Psoas muscle (tissue), 8 donors: ENCODE measurements around the gene PGC. TPM values are rescaled to one million over a fixed set of nuclear protein-coding genes. Genes with fewer than 3 reads are reported as not detected.
A peak's percentile ranks its signal among the peaks of the same experiment; 100 is the strongest.

ENCODE experiments used
- ATAC-seq, 4 donors: fragments of 200-7000 bp; cut with Tn5 transposase; one replicate each; pipeline ENCODE4 v1.9.1; 2020; ENCODE audit warnings: moderate library complexity in 3 of 4, mild to moderate bottlenecking in 2 of 4
- DNase-seq, 2 donors: peaks; one replicate each; pipeline ENCODE4 v3.0.0-alpha.2; 2020
- H3K27ac ChIP-seq: fragments of 200-600 bp; one replicate; pipeline ENCODE4 v1.8.0; 2022
- H3K27me3 ChIP-seq, 3 donors: fragments of 200-600 bp in 1 of 3; one replicate each; pipeline versions ENCODE4 v1.6.1 to v1.8.0; 2013 to 2022; ENCODE audit warnings: low read length in 2 of 3, mild to moderate bottlenecking in 2 of 3, moderate library complexity in 1 of 3; ENCODE audit not compliant: insufficient read depth in 3 of 3
- H3K36me3 ChIP-seq, 2 donors: fragments of 200-600 bp in 1 of 2; one replicate each; pipeline versions ENCODE4 v1.6.1 to v1.8.0; 2013 to 2022; ENCODE audit warnings: low read depth in 1 of 2, mild to moderate bottlenecking in 1 of 2, moderate library complexity in 1 of 2; ENCODE audit not compliant: insufficient read depth in 1 of 2
- H3K4me1 ChIP-seq: fragments of 200-600 bp; one replicate; pipeline ENCODE4 v1.8.0; 2022
- H3K4me3 ChIP-seq: fragments of 200-600 bp; one replicate; pipeline ENCODE4 v1.8.0; 2022; ENCODE audit warnings: mild to moderate bottlenecking
- H3K9me3 ChIP-seq: fragments of 200-600 bp; one replicate; pipeline ENCODE4 v1.8.0; 2022
- CTCF ChIP-seq: fragments of 200-600 bp; IDR thresholded peaks from one replicate; pipeline ENCODE4 v1.8.0; 2022; ENCODE audit warnings: antibody characterized with exemption
- WGBS, 3 donors: extraction: QIAGEN DNeasy Blood & Tissue Kit; methylation state at CpG; one replicate each; pipeline versions ENCODE4 v1.1.6 to v1.1.7; 2013; 5-methylcytosine and 5-hydroxymethylcytosine counted together
- intact Hi-C, 2 donors: fragments of 100-400 bp; cut with DNase I; formaldehyde crosslinking; loops; one replicate each; pipeline versions ENCODE4 v1.11.0 to v1.14.2; 2022
- polyA plus RNA-seq, 3 donors: library from polyadenylated mRNA; stranded (reverse); fragments of 200-250 nt; gene quantifications; one replicate each; pipeline ENCODE4 v1.2.3, GENCODE V29; 2013
- total RNA-seq, 4 donors: library from RNA; stranded (reverse); fragmentation: NEBNext Ultra II Directional in 2 of 4; extraction: Animal tissue kit (Norgen Biotek cat#: 25700) in 2 of 4; gene quantifications; one replicate each; pipeline versions ENCODE4 v1.2.1 to v1.2.4, GENCODE V29; 2021 to 2023
- donor health status: healthy with polysubstance abuse.
- donor health status: DM: no; HTN: no; CAD: no; lungs with moderate emphysema.
- donor health status: Bipolar disorder and iron deficiency.
- donor health status: healthy.
- donor health status: DM: yes; HTN: yes; CAD: no.
- donor health status: DM: no; HTN: no; CAD: no.
- donor health status: DM: no; HTN: no; CAD: no.
- donor health status: DM: yes; HTN: yes; CAD: no.

The PGC gene
- total and polyA plus RNA-seq, 7 donors, result 0.48 to 1.0 TPM; not detected in 5

- Histone ChIP-seq H3K27ac (peak overlapping the region; percentile 96), H3K4me1 (peaks cover 44% of the 10 kb centered on the region), H3K27me3 (no peaks in the 10 kb centered on the region), H3K4me3 (peak overlapping the region; percentile 88), H3K9me3 (no peaks in the 10 kb centered on the region), H3K36me3 (peaks cover 0 to 6% of the 10 kb centered on the region in 2 donors)
- intact Hi-C loops, result no loop called here
- WGBS, 3 donors, result 0 to 2% (median 1%) methylated on average over 48 to 73 of the region's 73 CpGs
- DNase-seq, result peak; percentile 75 to 87
- peak; percentile 60 to 69 (median 66) for ATAC-seq
- no peak for TF ChIP-seq CTCF
Observed at GRCh38 chr6:41733707-41734665, 13.2 kb downstream of the PGC start.

- peak in 2 of 4 donors; percentile 0 to 2 for ATAC-seq
- Histone ChIP-seq H3K36me3 (peaks cover 0 to 6% of the 10 kb centered on the region in 2 donors), H3K9me3 (no peaks in the 10 kb centered on the region), H3K27ac (peak overlapping the region; percentile 96), H3K4me1 (peaks cover 50% of the 10 kb centered on the region), H3K27me3 (no peaks in the 10 kb centered on the region), H3K4me3 (peak overlapping the region; percentile 88)
- TF ChIP-seq CTCF, result no peak
- intact Hi-C loops, result no loop called here
- WGBS, 3 donors, result 16 to 33% (median 21%) methylated on average over 11 of the region's 11 CpGs
- DNase-seq, result no peak
Observed at GRCh38 chr6:41733360-41733706, 13.9 kb downstream of the PGC start.

- 31 to 62% (median 41%) methylated on average over 8 of the region's 8 CpGs for WGBS, 3 donors
- DNase-seq, result peak in 1 of 2 donors; percentile 77
- Histone ChIP-seq H3K4me1 (peaks cover 56% of the 10 kb centered on the region), H3K27ac (peak overlapping the region; percentile 96), H3K27me3 (no peaks in the 10 kb centered on the region), H3K36me3 (peaks cover 0 to 6% of the 10 kb centered on the region in 2 donors), H3K4me3 (peak overlapping the region; percentile 88), H3K9me3 (no peaks in the 10 kb centered on the region)
- peak in 3 of 4 donors; percentile 32 to 44 (median 39) for ATAC-seq
- intact Hi-C loops, result no loop called here
- no peak for TF ChIP-seq CTCF
Observed at GRCh38 chr6:41732591-41733359, 14.4 kb downstream of the PGC start.

- H3K27me3 ChIP-seq, result no peaks in the 10 kb centered on the region
- peak overlapping the region; percentile 88 for H3K4me3 ChIP-seq
- H3K36me3 ChIP-seq, result peaks cover 0 to 6% of the 10 kb centered on the region in 2 donors
- intact Hi-C loops, result no loop called here
- no peak for TF ChIP-seq CTCF
- peaks cover 62% of the 10 kb centered on the region for H3K4me1 ChIP-seq
- no peaks in the 10 kb centered on the region for H3K9me3 ChIP-seq
- no peak for ATAC-seq
- no peak for DNase-seq
- peak overlapping the region; percentile 96 for H3K27ac ChIP-seq
Observed at GRCh38 chr6:41732149-41732548, 15.0 kb downstream of the PGC start.
